ENCODE measurements around the gene MIEF2.

Gene MIEF2

GRCh38 chr17:18267366-18267765 is 6.9 kb downstream of the MIEF2 start:
- Histone ChIP-seq H3K9me2 (replicated peaks; ENCODE audit: low read depth, low read length) (no peaks in the 10 kb centered on the region), H3K4me3 (ENCODE audit: low read length, poor library complexity, severe bottlenecking) (no peak overlapping the region), H3K27me3 (ENCODE audit: insufficient read depth, low read length, poor library complexity, severe bottlenecking) (no peaks in the 10 kb centered on the region), H3K9ac (ENCODE audit: low read depth, low read length, poor library complexity, severe bottlenecking) (no peak overlapping the region), H3K4me1 (ENCODE audit: insufficient read depth, low read length, poor library complexity, severe bottlenecking) (no peaks in the 10 kb centered on the region), H3K9me3 (ENCODE audit: insufficient read depth, low read depth, low read length) (no peaks in the 10 kb centered on the region), H3F3A (ENCODE audit: low read depth) (no peaks in the 10 kb centered on the region), H4K20me1 (ENCODE audit: insufficient read depth, low read length, poor library complexity, severe bottlenecking) (no peaks in the 10 kb centered on the region), H3K36me3 (ENCODE audit: insufficient read depth, low read length) (peaks cover 6% of the 10 kb centered on the region; the same call in 1 of the 2 replicates), H3K4me2 (ENCODE audit: low read depth, low read length, poor library complexity, severe bottlenecking) (no peak overlapping the region), H2AFZ (ENCODE audit: low read length) (no peak overlapping the region), H3K79me2 (ENCODE audit: insufficient read depth, low read length) (no peaks in the 10 kb centered on the region; the same call in 1 of the 2 replicates)
- no peak for TF ChIP-seq EZH2phosphoT487 (IDR thresholded peaks at IDR 0.05; ENCODE audit: borderline replicate concordance)
- TF ChIP-seq CTCF (conservative IDR thresholded peaks at IDR 0.05; ENCODE audit: low read length), result no peak

DNA sequence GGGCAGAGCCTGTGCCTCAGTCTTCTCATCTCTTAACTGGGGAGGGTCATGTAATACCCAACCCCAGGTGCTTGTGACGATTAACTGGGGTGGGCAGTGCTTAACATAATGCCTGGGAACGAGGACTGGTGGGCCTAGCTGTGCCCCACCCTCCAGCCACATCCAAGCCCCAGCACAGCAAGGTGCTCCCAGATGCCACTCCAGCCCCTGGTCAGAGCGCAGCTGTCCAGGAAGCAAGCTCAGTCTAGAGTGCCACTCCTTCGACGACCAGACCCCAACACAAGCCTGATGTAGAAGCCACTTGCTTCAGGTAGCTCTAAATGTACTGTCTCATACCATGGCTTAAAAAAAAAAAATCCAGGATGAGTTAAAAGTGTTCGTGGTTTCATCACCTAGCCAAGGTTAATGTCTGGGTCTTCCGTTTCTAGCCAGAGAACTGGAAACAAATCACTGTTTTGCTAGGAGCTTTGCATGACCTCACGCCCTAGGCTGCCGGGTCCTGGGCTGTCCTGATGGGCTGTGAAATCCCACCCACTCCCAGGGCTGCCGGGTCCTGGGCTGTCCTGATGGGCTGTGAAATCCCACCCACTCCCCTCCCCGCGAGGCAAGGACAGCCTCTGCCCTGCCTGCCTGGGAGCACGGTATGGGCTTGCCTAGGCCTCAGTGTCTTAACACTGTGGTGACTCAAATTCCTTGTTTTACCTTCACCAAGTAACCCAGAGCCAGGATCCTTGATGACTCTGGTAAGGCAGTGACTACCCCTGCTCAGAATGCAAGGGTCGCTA is 7.7 kb downstream of the MIEF2 start:
- H3K4me2 ChIP-seq (ENCODE audit: low read depth, low read length, poor library complexity, severe bottlenecking), result no peak overlapping the region
- H3K9me3 ChIP-seq (ENCODE audit: insufficient read depth, low read depth, low read length), result no peaks in the 10 kb centered on the region
- H4K20me1 ChIP-seq (ENCODE audit: insufficient read depth, low read length, poor library complexity, severe bottlenecking), result no peaks in the 10 kb centered on the region
- no peaks in the 10 kb centered on the region for H3K9me2 ChIP-seq (replicated peaks; ENCODE audit: low read depth, low read length)
- H3K4me1 ChIP-seq (ENCODE audit: insufficient read depth, low read length, poor library complexity, severe bottlenecking), result no peaks in the 10 kb centered on the region
- H3K4me3 ChIP-seq (ENCODE audit: low read length, poor library complexity, severe bottlenecking), result no peak overlapping the region
- no peaks in the 10 kb centered on the region for H3K27me3 ChIP-seq (ENCODE audit: insufficient read depth, low read length, poor library complexity, severe bottlenecking)
- no peak overlapping the region for H3K9ac ChIP-seq (ENCODE audit: low read depth, low read length, poor library complexity, severe bottlenecking)
- H2AFZ ChIP-seq (ENCODE audit: low read length), result no peak overlapping the region
- H3K79me2 ChIP-seq (ENCODE audit: insufficient read depth, low read length), result no peaks in the 10 kb centered on the region
- no peaks in the 10 kb centered on the region for H3F3A ChIP-seq (ENCODE audit: low read depth)
- peaks cover 9% of the 10 kb centered on the region; the same call in 1 of the 2 replicates for H3K36me3 ChIP-seq (ENCODE audit: insufficient read depth, low read length)
- no peak for TF ChIP-seq EZH2phosphoT487 (IDR thresholded peaks at IDR 0.05; ENCODE audit: borderline replicate concordance)
- TF ChIP-seq CTCF (conservative IDR thresholded peaks at IDR 0.05; ENCODE audit: low read length), result no peak

GRCh38 chr17:18270046-18270931 is 9.8 kb downstream of the MIEF2 start:
- Histone ChIP-seq H3K27me3 (ENCODE audit: insufficient read depth, low read length, poor library complexity, severe bottlenecking) (no peaks in the 10 kb centered on the region), H3K9me3 (ENCODE audit: insufficient read depth, low read depth, low read length) (no peaks in the 10 kb centered on the region), H2AFZ (ENCODE audit: low read length) (no peak overlapping the region), H4K20me1 (ENCODE audit: insufficient read depth, low read length, poor library complexity, severe bottlenecking) (no peaks in the 10 kb centered on the region), H3K4me3 (ENCODE audit: low read length, poor library complexity, severe bottlenecking) (no peak overlapping the region), H3F3A (ENCODE audit: low read depth) (no peaks in the 10 kb centered on the region), H3K36me3 (ENCODE audit: insufficient read depth, low read length) (peaks cover 21% of the 10 kb centered on the region; the same call in 1 of the 2 replicates), H3K9ac (ENCODE audit: low read depth, low read length, poor library complexity, severe bottlenecking) (no peak overlapping the region), H3K4me1 (ENCODE audit: insufficient read depth, low read length, poor library complexity, severe bottlenecking) (no peaks in the 10 kb centered on the region), H3K9me2 (replicated peaks; ENCODE audit: low read depth, low read length) (no peaks in the 10 kb centered on the region), H3K4me2 (ENCODE audit: low read depth, low read length, poor library complexity, severe bottlenecking) (no peak overlapping the region), H3K79me2 (ENCODE audit: insufficient read depth, low read length) (no peaks in the 10 kb centered on the region)
- TF ChIP-seq CTCF (conservative IDR thresholded peaks at IDR 0.05; ENCODE audit: low read length) (no peak), EZH2phosphoT487 (IDR thresholded peaks at IDR 0.05; ENCODE audit: borderline replicate concordance) (no peak)

Measured in Loucy (cell line).